ENCODE measurements around the gene SCGB3A1.

DNA sequence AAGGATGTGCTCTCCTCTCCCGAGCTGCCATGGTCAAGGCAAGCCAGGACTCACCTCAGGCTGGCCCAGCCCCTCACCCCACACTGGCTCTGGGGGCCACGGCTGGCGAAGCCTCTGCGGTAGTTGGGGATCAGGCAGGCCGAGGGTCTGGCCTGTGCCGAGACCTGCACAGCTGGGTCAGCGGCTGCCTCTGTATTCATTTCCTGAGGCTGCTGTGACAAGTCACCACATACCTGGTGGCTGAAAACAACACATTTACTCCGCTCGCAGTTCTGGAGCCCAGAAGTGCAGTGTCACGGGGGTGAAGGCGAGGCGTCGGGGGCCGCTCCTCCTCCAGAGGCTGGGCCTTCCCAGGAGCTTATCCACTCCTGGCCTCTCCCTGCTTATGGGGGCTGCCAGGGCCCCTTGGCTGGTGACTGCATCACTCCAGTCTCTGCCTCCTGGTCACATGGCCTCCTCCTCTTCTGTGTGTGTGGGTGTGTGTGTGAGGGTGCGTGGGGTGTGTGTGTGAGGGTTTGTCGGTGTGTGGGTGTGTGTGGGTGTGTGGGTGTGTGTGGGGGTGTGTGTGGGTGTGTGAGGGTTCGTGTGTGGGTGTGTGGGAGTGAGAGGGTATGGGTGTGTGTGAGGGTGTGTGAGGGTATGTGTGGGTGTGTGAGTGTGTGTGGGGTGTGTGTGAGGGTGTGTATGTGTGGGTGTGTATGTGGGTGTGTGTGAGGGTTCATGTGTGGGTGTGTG, 3.2 kb upstream of the SCGB3A1 start:
- TF ChIP-seq POLR2A (IDR thresholded peaks at IDR 0.05), result no peak
- TF ChIP-seq, protein P1, sequence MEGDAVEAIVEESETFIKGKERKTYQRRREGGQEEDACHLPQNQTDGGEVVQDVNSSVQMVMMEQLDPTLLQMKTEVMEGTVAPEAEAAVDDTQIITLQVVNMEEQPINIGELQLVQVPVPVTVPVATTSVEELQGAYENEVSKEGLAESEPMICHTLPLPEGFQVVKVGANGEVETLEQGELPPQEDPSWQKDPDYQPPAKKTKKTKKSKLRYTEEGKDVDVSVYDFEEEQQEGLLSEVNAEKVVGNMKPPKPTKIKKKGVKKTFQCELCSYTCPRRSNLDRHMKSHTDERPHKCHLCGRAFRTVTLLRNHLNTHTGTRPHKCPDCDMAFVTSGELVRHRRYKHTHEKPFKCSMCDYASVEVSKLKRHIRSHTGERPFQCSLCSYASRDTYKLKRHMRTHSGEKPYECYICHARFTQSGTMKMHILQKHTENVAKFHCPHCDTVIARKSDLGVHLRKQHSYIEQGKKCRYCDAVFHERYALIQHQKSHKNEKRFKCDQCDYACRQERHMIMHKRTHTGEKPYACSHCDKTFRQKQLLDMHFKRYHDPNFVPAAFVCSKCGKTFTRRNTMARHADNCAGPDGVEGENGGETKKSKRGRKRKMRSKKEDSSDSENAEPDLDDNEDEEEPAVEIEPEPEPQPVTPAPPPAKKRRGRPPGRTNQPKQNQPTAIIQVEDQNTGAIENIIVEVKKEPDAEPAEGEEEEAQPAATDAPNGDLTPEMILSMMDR (IDR thresholded peaks at IDR 0.05), result no peak
